K562 (cell line): Measurements from ENCODE around the gene WASL. TPM values are rescaled to one million over a fixed set of nuclear protein-coding genes. Genes with fewer than 3 reads are reported as not detected.

ENCODE experiments used
- ADNP ChIP-seq: fragments of 200-800 bp; sonication (Bioruptor generic); IDR thresholded peaks from 2 replicates; pipeline ENCODE4 v1.6.1; 2016; ENCODE audit warnings: missing genetic modification characterization, missing compliant biosample characterization
- CUX1 ChIP-seq: fragments of 200-800 bp; sonication (Bioruptor generic); IDR thresholded peaks from 2 replicates; pipeline ENCODE4 v1.6.1; 2016; ENCODE audit warnings: missing genetic modification characterization, missing compliant biosample characterization
- HSF4 ChIP-seq: fragments of 250-450 bp; sonication (Bioruptor Pico); IDR thresholded peaks from 2 replicates; pipeline ENCODE4 v2.1.2; 2022; ENCODE audit warnings: mild to moderate bottlenecking, moderate library complexity, borderline replicate concordance
- IRF2 ChIP-seq: sonication (generic); formaldehyde crosslinking; IDR thresholded peaks from 2 replicates; pipeline ENCODE4 v1.8.1; 2022; ENCODE audit warnings: mild to moderate bottlenecking, missing genetic modification reagents
- PHF8 ChIP-seq: fragments of 200-600 bp; sonication (generic); IDR thresholded peaks from 2 replicates; pipeline ENCODE4 v1.6.1; 2012; ENCODE audit warnings: mixed run types, mild to moderate bottlenecking, inconsistent platforms, low read length, moderate library complexity, borderline replicate concordance
- RCOR1 ChIP-seq, 2 experiments: IDR thresholded peaks; 2 replicates each; pipeline ENCODE4 v1.6.1; 2012; ENCODE audit warnings: low read depth in 2 of 2, low read length in 2 of 2, borderline replicate concordance in 1 of 2, improper control_type of control experiment in 1 of 2
- ZBTB7A ChIP-seq: IDR thresholded peaks from 2 replicates; pipeline ENCODE4 v1.6.1; 2011; ENCODE audit warnings: low read depth, mild to moderate bottlenecking, low read length, moderate library complexity, borderline replicate concordance; ENCODE audit not compliant: control insufficient read depth
- ZC3H4 ChIP-seq: sonication (generic); formaldehyde crosslinking; IDR thresholded peaks from 2 replicates; pipeline ENCODE4 v1.9.0; 2021; ENCODE audit warnings: missing genetic modification reagents, borderline replicate concordance
- ZC3H8 ChIP-seq: fragments of 450-650 bp; IDR thresholded peaks from 2 replicates; pipeline ENCODE4 v1.6.1; 2017
- ZNF507 ChIP-seq: conservative IDR thresholded peaks from 2 replicates; pipeline ENCODE4 v1.6.1; 2017; ENCODE audit warnings: missing genetic modification characterization, missing compliant biosample characterization
- polyA plus RNA-seq, 8 experiments: library from polyadenylated mRNA; depleted of rRNA in 4 of 8; stranded (reverse) in 5 of 8; unstranded in 3 of 8; fragments of >200 nt; fragmentation: Nextera tagmentation in 2 of 8; fragmentation: Illumina TruSeq in 1 of 8; extraction: Ambion mirVana in 2 of 8; extraction: Trizol in 1 of 8; gene quantifications; 2 replicates each; pipeline versions ENCODE4 v1.2.1 to v1.2.3, GENCODE V29; 2011 to 2014; ENCODE audit warnings: inconsistent platforms in 1 of 8, missing spikeins in 1 of 8
- total RNA-seq, 7 experiments: library from RNA; depleted of rRNA in 6 of 7; stranded (reverse); fragments of >200 nt in 6 of 7; fragmentation: Illumina TruSeq in 2 of 7; extraction: Trizol in 2 of 7; gene quantifications; 2 replicates each; pipeline versions ENCODE4 v1.2.1 to v1.2.3, GENCODE V29; 2011 to 2021; ENCODE audit warnings: low replicate concordance in 1 of 7
- TF ChIP-seq, protein P1 (sequence below): fragments of 250-450 bp; sonication (Bioruptor Pico); IDR thresholded peaks from 2 replicates; pipeline ENCODE4 v1.4.0; 2020

Gene WASL
- total and polyA plus RNA-seq, 9 of the 15 experiments (the other 6 are each of a cell fraction or from before 2014, with no cell fraction given): 3.2 to 13.9 (median 8.3) TPM

GRCh38 chr7:123789817-123790216 lies 41.0 kb upstream of the WASL start (continued):
- TF ChIP-seq IRF2 (CRISPR knock-in tag) (no peak), HSF4 (CRISPR knock-in tag) (no peak), ZNF507 (tag) (no peak), ZC3H8 (no peak), ZC3H4 (CRISPR knock-in tag) (no peak), ADNP (tag) (no peak), ZBTB7A (no peak), PHF8 (no peak), CUX1 (CRISPR knock-in tag) (no peak), RCOR1 (IDR thresholded peaks at IDR 0.05; ENCODE audit: borderline replicate concordance in 1 of 2, low read depth in 2 of 2, low read length in 2 of 2) (peak in 1 of 2 experiments; percentile 90; a peak in 2 of 4 replicates)
- TF ChIP-seq, protein P1, sequence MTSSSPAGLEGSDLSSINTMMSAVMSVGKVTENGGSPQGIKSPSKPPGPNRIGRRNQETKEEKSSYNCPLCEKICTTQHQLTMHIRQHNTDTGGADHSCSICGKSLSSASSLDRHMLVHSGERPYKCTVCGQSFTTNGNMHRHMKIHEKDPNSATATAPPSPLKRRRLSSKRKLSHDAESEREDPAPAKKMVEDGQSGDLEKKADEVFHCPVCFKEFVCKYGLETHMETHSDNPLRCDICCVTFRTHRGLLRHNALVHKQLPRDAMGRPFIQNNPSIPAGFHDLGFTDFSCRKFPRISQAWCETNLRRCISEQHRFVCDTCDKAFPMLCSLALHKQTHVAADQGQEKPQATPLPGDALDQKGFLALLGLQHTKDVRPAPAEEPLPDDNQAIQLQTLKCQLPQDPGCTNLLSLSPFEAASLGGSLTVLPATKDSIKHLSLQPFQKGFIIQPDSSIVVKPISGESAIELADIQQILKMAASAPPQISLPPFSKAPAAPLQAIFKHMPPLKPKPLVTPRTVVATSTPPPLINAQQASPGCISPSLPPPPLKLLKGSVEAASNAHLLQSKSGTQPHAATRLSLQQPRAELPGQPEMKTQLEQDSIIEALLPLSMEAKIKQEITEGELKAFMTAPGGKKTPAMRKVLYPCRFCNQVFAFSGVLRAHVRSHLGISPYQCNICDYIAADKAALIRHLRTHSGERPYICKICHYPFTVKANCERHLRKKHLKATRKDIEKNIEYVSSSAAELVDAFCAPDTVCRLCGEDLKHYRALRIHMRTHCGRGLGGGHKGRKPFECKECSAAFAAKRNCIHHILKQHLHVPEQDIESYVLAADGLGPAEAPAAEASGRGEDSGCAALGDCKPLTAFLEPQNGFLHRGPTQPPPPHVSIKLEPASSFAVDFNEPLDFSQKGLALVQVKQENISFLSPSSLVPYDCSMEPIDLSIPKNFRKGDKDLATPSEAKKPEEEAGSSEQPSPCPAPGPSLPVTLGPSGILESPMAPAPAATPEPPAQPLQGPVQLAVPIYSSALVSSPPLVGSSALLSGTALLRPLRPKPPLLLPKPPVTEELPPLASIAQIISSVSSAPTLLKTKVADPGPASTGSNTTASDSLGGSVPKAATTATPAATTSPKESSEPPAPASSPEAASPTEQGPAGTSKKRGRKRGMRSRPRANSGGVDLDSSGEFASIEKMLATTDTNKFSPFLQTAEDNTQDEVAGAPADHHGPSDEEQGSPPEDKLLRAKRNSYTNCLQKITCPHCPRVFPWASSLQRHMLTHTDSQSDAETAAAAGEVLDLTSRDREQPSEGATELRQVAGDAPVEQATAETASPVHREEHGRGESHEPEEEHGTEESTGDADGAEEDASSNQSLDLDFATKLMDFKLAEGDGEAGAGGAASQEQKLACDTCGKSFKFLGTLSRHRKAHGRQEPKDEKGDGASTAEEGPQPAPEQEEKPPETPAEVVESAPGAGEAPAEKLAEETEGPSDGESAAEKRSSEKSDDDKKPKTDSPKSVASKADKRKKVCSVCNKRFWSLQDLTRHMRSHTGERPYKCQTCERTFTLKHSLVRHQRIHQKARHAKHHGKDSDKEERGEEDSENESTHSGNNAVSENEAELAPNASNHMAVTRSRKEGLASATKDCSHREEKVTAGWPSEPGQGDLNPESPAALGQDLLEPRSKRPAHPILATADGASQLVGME (CRISPR knock-in tag): no peak
